Stimulated activated CD4-positive, alpha-beta T cell treated with anti-CD3 and anti-CD28 coated beads, Interleukin-2, amount 100 ng/mL, for 48 hours (primary cell): ENCODE data around the gene MFGE8.

Experiments used
- DNase-seq, 2 donors: peaks; one replicate each; pipeline ENCODE4 v3.0.0-alpha.2; 2020

MFGE8 gene

DNA sequence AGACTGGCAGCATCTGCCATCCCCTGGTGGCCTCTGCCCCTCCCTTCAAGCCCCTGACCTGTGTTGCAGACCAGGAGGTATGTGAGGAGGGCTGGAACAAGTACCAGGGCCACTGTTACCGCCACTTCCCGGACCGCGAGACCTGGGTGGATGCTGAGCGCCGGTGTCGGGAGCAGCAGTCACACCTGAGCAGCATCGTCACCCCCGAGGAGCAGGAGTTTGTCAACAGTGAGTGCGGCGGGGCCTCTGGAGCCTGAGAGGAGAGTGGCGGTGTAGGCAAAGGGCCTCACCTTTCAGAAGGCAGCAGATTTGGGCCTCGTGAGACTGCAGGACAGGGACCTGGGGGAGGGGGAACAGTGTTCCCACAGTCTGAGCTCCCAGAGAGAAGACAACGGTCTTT, 41.9 kb downstream of the MFGE8 start:
- no peak for DNase-seq

DNA sequence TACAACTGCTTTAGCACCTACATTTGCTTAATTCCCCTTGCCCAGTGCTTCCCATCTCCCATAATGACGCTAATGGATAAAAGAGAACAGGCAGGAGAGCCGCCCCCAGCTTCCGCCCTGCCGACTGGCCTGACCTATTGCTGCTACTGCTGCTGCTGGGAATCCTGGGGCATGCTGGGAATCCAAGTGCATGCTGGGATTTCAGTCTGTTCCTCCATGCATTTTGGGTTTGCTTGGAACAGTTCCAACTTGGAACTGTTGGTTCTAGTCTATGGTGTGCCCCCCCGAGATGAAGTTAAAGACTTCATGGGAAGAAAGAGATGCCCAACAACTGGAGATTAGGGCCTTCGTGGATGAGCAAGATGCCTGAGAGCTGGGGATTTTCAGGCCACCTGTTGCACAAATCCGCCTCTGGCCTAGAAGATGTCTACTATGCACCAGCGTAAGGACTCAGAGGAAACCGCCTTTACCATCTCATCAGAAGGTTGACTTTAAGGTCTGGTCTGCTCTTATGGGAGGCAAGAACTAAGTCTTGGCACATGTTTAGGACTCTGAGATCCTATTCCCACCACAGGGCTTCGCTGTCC, 46.8 kb downstream of the MFGE8 start:
- DNase-seq: no peak

DNA sequence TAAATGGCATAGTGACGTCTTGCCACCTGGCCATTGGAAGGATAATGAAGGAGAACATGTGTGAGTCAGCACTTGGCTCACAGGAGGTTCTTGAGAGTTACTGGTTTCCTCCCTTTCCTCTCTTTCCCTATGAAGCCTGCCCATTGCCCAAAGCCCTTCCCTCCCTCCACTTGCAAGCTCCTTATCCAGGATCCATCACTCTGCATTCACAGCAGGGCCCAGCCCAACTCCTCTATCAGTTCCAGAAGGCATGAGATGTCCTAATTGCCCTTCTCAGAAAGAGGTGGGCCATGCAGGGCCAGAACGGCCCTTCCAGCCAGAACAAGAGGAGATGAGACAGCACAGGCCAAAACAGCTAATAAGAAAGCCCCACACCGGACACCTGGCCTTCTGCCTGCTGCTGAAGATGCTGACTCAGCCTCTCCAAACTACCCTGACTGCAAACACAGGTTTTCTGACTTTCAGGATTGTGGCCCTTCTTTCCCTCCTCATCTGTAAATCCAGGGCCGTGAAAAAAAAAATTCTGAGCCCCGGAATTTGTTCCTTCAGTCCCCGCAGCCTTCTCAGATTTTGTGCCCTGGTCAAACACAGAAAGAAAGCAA, 47.6 kb downstream of the MFGE8 start:
- DNase-seq: no peak

DNA sequence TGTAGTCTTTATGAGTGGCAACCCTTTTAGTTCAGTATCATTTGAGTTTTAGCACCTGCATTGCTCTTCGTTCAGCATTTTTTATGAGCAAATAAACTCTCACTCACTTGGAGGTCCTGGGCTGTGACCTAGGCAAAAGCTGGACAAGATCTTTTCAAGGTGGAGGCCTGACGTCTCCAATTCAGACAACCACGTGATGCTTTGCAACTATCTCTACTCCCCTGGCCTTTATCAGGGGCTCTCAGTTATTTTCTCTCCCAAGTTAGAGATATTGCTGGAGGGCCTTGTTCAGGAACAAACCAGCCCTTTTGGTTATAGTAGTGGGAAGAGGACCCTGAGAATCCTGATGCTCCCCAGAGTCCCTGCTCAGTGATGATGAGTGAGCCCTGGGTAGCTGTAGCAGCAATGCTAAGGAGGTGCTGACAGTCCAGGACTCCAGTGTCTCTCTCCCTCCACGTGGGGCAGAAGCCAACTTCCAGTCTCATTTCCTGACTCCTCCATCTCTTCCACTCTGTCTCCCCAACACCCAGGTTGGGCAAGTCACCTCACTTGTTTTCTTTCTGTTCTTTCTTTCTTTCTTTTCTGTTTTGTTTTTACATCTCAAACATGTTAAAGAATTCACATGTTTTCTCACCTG, 48.2 kb downstream of the MFGE8 start:
- no peak for DNase-seq

DNA sequence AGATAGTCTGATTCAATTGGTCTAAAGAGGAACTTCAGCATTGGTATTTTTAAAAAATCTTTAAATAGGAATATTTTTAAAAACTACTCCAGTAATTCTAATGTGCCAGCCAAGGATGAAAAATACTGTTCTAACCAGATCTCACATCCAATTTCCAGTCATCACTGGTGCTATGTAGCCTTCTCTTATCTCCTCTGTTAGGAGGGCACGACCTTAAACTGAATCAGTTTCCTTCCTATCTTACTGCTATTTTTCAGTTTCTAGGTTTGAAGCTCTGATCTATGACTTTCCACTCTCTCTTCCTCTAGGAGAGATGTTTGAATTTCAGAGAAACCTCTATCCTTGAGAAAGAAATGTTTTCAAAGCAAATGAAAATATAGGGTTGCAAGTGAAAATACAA, 49.8 kb downstream of the MFGE8 start:
- no peak for DNase-seq

DNA sequence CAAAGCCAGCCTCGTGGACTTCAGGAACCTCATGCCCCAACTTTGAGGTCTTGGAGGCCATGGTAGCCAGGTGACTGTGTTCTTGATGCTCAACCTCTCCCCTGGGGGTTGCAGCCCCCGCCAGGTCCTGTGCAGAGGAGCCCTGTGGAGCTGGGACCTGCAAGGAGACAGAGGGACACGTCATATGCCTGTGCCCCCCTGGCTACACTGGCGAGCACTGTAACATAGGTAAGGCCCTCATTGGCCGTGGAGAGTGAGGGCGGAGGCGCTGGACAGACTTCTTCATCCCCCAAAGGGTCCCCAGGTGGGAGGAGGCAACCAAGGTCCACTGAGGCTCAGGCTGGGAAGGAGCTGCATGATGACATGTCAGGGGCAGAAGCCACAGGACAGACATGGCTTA, 53.0 kb downstream of the MFGE8 start:
- DNase-seq: no peak

DNA sequence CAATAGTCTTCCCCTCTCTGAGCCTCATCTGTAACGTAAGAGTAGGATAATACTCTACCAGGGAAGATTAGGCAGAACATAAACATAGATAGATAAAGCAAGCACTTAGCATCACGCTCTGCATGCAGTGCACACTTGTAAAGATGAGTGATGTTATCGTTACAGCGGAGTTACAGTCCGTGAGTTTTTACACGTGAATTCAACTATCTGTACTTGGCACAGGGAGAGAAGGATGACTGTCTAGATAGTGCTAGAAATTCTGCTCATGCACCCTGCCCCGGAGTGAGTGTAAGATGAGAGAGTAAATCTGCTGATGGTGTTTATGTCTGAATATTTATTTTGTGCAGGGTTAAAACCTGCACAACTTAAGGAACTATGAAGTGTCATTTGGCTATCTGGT, 53.6 kb downstream of the MFGE8 start:
- no peak for DNase-seq

DNA sequence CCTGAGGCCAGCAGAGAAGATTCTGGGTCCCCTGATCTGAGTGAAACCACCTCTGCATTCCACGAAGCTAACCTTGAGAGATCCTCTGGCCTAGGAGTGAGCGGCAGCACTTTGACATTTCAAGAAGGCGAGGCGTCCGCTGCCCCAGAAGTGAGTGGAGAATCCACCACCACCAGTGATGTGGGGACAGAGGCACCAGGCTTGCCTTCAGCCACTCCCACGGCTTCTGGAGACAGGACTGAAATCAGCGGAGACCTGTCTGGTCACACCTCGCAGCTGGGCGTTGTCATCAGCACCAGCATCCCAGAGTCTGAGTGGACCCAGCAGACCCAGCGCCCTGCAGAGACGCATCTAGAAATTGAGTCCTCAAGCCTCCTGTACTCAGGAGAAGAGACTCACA, 54.2 kb downstream of the MFGE8 start:
- DNase-seq: no peak

DNA sequence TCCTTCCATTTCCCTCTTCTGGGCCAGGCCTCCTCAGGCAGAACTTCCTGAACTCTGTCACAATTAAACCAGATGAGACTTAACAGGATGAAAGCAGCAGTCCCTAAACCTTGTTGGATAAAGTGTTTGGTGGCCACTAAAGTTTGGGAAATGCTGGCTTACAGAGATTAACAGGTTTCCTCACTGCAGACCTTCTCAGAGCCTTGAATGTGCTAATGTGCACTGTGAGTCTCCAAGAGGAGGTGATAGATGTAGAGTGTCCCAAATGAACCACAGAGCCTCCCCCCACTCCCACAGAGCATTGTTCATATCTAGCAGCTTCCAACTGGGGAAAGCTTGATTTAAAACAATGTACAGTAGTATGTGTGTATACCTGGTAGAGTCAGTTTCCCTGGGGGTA, 60.7 kb downstream of the MFGE8 start:
- no peak for DNase-seq

DNA sequence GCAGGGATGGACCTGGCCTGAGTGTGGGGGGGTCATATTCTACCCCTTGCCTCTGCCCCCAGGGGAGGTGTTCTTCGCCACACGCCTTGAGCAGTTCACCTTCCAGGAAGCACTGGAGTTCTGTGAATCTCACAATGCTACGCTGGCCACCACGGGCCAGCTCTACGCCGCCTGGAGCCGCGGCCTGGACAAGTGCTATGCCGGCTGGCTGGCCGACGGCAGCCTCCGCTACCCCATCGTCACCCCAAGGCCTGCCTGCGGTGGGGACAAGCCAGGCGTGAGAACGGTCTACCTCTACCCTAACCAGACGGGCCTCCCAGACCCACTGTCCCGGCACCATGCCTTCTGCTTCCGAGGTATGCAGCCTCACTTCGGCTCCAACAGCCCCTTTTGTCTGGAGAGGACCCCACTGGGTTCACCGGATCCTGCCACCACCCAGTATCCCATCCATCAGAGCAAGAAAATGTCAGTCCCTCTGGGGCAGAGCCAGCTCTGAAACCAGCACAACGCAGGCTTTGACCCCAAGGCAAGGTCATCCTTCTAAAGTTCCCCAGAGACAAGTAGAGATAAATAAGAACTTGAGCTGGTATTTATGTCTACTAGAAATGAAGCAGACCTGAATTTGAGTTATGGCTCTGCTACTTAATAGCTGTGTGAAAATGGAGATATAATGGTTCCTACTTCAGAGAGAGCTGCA, 63.7 kb downstream of the MFGE8 start:
- DNase-seq: no peak
